Measurements from ENCODE around the gene IGF1. TPM values are rescaled to one million over a fixed set of nuclear protein-coding genes. Genes with fewer than 3 reads are reported as not detected.

The IGF1 gene
- total RNA-seq, 6 experiments from 2014 or later, result 18.9 to 115 (median 59.2) TPM

DNA sequence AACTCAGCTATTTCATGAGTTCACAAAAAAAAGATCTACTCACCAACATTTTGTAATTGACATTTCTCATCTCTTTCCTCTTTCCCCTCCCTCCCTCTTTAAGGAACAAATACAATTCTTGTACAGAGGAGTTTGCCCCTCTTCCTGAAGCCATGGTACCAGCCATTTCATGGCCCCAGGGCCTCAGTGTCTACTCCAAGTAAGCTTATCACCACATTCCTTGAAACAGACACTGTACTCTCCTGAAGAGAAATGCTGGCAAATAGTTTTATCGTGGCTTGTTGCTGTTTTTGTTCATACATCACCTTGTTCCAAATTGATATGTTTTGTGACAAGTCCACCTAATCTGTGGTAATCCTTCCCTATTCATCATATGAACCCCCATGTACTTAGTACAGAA, 29.7 kb upstream of the IGF1 start:
- Histone ChIP-seq H3K27me3 (no peaks in the 10 kb centered on the region), H3K36me3 (no peaks in the 10 kb centered on the region), H3K27ac (peak overlapping the region in 1 of 3 donors; percentile 25), H3K4me3 (no peak overlapping the region), H3K9me3 (no peaks in the 10 kb centered on the region), H3K4me1 (peaks cover 0 to 24% (median 9%) of the 10 kb centered on the region in 4 donors)
- 60% methylated on average over 1 of the region's 1 CpG for WGBS (ENCODE audit: insufficient coverage, low coverage, low lambda C conversion rate, missing lambda C conversion rate)
- DNase-seq (no peak), ATAC-seq (no peak)
- intact Hi-C loops (cut with DNase I), result no loop called here
- TF ChIP-seq, protein P1, sequence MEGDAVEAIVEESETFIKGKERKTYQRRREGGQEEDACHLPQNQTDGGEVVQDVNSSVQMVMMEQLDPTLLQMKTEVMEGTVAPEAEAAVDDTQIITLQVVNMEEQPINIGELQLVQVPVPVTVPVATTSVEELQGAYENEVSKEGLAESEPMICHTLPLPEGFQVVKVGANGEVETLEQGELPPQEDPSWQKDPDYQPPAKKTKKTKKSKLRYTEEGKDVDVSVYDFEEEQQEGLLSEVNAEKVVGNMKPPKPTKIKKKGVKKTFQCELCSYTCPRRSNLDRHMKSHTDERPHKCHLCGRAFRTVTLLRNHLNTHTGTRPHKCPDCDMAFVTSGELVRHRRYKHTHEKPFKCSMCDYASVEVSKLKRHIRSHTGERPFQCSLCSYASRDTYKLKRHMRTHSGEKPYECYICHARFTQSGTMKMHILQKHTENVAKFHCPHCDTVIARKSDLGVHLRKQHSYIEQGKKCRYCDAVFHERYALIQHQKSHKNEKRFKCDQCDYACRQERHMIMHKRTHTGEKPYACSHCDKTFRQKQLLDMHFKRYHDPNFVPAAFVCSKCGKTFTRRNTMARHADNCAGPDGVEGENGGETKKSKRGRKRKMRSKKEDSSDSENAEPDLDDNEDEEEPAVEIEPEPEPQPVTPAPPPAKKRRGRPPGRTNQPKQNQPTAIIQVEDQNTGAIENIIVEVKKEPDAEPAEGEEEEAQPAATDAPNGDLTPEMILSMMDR (IDR thresholded peaks at IDR 0.05), result no peak
- TF ChIP-seq POLR2A (IDR thresholded peaks at IDR 0.05), result no peak

DNA sequence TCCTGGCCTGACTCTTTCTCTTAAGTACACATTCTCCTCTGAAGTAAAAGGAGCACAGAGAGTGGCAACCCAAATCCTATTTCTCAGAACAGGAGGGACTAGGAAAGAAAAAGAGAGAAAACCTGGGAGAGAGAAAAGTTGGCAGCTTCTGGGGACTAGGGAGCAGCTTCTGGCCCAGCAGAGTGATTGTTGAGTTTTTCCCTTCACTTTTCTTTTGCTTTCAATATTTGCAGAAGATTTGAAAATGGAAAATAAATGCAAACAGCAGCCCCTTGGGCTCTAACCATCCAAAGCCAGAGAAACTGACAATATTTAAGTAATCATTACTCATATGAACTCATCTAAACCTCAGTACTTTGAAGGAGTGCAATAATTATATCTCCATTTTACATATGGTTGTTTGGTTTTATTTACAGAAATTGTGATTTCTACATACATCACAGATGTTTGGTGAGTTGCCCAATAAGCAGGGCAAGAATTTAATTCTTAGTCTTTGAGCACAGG, 28.8 kb upstream of the IGF1 start:
- no peak overlapping the region for H3K4me3 ChIP-seq
- no peak for DNase-seq
- intact Hi-C loops (cut with DNase I), result no loop called here

DNA sequence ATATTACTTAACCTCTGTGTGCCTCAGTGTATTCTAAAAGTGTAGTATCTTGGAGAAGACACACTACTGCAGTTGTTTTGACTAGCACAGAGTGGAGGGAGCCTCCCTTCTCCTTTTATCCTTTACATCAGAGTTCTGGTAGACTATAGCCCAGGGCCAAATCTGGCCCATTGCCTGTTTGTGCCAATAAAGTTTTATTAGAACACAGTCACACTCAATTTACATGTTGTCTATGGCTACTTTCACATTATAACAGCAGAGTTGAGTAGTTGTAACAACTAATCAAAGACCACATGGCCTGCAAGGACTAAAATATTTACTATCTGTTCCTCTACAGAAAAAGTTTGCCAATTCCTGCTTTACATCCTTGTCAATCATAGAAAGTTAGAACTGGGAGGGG, 27.7 kb upstream of the IGF1 start:
- H3K36me3 ChIP-seq, result no peaks in the 10 kb centered on the region
- intact Hi-C loops (cut with DNase I), result no loop called here
- no peak overlapping the region for H3K4me3 ChIP-seq
- H3K9me3 ChIP-seq, result no peaks in the 10 kb centered on the region
- TF ChIP-seq, protein P1 (IDR thresholded peaks at IDR 0.05), result no peak
- TF ChIP-seq POLR2A (IDR thresholded peaks at IDR 0.05), result no peak
- DNase-seq (no peak), ATAC-seq (no peak)
- peaks cover 0 to 24% (median 8%) of the 10 kb centered on the region in 4 donors for H3K4me1 ChIP-seq
- no peak overlapping the region for H3K27ac ChIP-seq
- no peaks in the 10 kb centered on the region for H3K27me3 ChIP-seq

More for the DNA sequence above, 28.8 kb upstream of the IGF1 start:
- Histone ChIP-seq H3K27me3 (no peaks in the 10 kb centered on the region), H3K9me3 (no peaks in the 10 kb centered on the region), H3K36me3 (no peaks in the 10 kb centered on the region), H3K27ac (no peak overlapping the region), H3K4me1 (peaks cover 0 to 24% (median 9%) of the 10 kb centered on the region in 4 donors)
- no peak for TF ChIP-seq POLR2A (IDR thresholded peaks at IDR 0.05)
- TF ChIP-seq, protein P1 (IDR thresholded peaks at IDR 0.05), result no peak
- ATAC-seq, result no peak

DNA sequence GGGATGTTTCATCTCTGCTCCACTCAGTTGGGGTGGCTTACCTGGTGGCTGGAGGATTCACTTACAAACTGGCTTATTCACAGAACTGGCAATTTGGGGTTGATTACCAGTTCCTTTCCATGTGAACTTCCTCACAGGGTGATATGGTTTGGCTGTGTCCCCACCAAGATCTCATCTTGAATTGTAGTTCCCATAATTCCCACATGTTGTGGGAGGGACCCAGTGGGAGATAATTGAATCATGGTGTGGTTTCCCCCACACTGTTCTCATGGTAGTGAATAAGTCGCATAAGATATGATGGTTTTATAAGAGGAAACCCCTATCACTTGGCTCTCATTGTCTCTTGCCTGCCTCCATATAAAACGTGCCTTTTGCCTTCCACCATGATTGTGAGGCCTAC, 26.9 kb upstream of the IGF1 start:
- H3K4me3 ChIP-seq, result no peak overlapping the region
- WGBS (ENCODE audit: insufficient coverage, low coverage, low lambda C conversion rate, missing lambda C conversion rate), result 13% methylated on average over 2 of the region's 2 CpGs
- H3K9me3 ChIP-seq, result no peaks in the 10 kb centered on the region
- DNase-seq (no peak), ATAC-seq (no peak)
- TF ChIP-seq, protein P1 (IDR thresholded peaks at IDR 0.05), result no peak
- no peak for TF ChIP-seq POLR2A (IDR thresholded peaks at IDR 0.05)
- peaks cover 0 to 21% (median 4%) of the 10 kb centered on the region in 4 donors for H3K4me1 ChIP-seq
- no peak overlapping the region for H3K27ac ChIP-seq
- H3K36me3 ChIP-seq, result no peaks in the 10 kb centered on the region
- no peaks in the 10 kb centered on the region for H3K27me3 ChIP-seq
- intact Hi-C loops (cut with DNase I), result no loop called here

DNA sequence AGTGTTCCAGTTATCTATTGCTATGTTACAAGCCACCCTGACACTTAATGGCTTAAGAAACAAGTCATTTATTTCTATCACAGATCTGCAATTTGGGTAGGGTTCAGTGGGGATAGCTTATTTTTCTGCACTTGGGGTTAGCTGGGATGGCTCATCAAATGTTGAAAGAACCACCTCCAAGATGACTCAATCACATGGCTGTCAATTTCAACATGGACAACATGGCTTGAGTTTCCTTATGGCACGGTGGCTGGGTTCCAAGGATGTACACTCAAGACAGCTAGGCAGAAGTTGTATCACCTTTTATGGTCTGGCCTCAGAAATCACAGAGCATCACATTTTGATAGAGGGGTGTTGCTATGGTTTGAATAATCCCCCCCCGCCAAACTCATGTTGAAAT, 24.5 kb upstream of the IGF1 start:
- no peaks in the 10 kb centered on the region for H3K36me3 ChIP-seq
- no peaks in the 10 kb centered on the region for H3K27me3 ChIP-seq
- WGBS (ENCODE audit: insufficient coverage, low coverage, low lambda C conversion rate, missing lambda C conversion rate), result 67% methylated on average over 1 of the region's 2 CpGs
- H3K4me3 ChIP-seq, result no peak overlapping the region
- TF ChIP-seq POLR2A (IDR thresholded peaks at IDR 0.05), result no peak
- TF ChIP-seq, protein P1 (IDR thresholded peaks at IDR 0.05), result no peak
- ATAC-seq, result no peak
- no peaks in the 10 kb centered on the region for H3K4me1 ChIP-seq
- no peak for DNase-seq
- no peak overlapping the region for H3K27ac ChIP-seq
- no peaks in the 10 kb centered on the region for H3K9me3 ChIP-seq
- intact Hi-C loops (cut with DNase I), result no loop called here
